HS-5 (cell line): ENCODE data around the gene ST8SIA5.
"Not testable (repeated sequence)": the region's sequence is repeated elsewhere in the genome, so short reads cannot be mapped to it uniquely, and the experiment has no call there.

Experiments
- DNase-seq: peaks from one replicate; pipeline ENCODE4 v3.0.0-alpha.2; 2012; ENCODE audit warnings: low read depth

The ST8SIA5 gene, protein sequence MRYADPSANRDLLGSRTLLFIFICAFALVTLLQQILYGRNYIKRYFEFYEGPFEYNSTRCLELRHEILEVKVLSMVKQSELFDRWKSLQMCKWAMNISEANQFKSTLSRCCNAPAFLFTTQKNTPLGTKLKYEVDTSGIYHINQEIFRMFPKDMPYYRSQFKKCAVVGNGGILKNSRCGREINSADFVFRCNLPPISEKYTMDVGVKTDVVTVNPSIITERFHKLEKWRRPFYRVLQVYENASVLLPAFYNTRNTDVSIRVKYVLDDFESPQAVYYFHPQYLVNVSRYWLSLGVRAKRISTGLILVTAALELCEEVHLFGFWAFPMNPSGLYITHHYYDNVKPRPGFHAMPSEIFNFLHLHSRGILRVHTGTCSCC

DNA sequence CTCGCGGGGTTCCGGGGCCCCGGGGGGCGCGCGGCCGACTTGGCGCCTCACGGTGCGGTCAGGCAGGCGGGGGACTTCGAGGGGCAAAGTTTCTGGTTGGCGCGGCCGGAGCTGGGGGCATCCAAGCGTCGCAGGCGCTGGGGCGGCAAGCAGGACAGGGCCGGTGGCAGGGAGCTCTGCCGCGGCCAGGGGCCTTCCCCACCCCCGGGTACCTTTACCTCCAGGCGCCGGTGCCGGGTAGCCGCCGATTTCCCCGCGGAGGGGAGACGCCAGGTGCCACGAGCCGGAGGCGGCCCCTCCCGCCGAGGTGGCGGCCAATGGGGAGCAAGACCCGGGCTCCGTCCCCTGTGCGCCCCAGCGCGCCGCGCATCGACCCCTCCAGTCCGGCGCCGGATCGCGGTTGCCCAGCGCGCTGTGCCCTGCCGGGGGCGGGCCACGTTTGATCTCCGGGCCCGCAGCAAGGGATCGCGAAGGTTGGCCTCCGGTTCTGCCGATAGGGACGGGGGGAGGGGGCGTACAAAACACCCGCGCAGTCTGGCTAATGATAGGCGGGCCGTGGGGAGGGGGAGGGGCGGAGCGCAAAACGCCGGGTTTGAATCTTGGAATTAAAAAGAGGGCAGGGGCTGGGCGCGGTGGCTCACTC lies at the start of gene ST8SIA5:
TSS of gene ST8SIA5 (minus strand) at position 495 of the 643 bp plus-strand sequence. CDS start 545 bp downstream, outside the sequence.
- no peak for DNase-seq

DNA sequence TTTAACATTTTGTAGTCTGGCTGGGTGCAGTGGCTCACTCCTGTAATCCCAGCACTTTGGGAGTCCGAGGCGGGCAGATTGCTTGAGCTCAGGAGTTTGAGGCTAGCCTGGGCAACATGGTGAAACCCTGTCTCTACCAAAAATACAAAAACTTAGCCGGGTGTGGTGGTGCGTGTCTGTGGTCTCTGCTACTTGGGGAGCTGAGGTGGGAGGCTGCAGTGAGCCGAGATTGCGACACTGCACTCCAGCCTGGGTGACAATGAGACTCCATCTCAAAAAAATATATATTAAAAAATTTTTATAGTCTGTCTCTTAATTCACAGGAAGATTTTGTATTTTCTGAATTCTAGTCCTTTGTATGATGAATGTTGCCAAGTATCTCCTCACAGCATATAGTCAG lies 39.1 kb upstream of the ST8SIA5 start:
- not testable (repeated sequence) for DNase-seq

- no peak for DNase-seq
These were observed 37.8 kb upstream of the ST8SIA5 start for GRCh38 chr18:46794607-46795006.

GRCh38 chr18:46793565-46793964 lies 36.7 kb upstream of the ST8SIA5 start:
- no peak for DNase-seq

GRCh38 chr18:46789088-46789487 lies 32.2 kb upstream of the ST8SIA5 start:
- DNase-seq: no peak

DNA sequence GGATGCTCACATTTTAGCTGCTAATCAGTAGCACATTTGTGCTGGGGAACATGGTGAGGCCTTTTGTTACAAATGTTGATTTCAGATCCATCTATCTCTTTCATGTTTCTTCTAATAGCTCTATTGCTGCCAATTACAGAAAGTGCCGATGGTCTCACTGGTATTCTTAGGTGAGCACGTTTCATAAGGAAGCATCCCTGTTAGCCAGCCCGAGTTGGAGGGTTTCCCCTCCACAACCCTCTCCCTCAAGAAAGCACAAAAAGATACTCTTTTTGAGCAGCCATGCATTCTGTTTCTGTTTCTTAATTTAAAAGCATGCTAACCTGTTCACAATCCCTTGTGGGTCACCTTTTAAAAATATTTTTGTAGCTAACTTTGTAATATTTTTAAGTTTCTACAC lies 30.8 kb upstream of the ST8SIA5 start:
- no peak for DNase-seq

- no peak for DNase-seq
These were observed 15.5 kb upstream of the ST8SIA5 start for GRCh38 chr18:46772357-46772756.

GRCh38 chr18:46771141-46771540 lies 14.3 kb upstream of the ST8SIA5 start:
- DNase-seq: no peak

DNA sequence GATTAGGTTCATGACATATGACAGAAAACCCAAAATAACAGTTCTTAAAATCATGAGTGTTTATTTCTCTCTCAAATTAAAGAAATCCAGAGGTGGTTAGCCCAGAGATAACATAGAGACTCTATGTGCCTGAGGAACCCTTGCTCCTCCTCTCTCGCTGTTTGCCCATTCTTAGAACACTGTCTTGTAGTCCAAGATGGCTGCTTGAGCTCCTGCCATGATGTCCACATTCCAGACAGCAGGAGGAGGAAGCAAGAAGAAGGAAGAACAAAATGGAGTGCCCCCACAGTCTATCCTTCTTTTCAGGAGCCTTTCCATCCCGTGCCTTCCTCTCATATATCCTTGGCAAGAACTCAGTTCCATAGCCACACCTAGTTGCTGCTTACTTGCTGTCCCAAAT lies 13.9 kb upstream of the ST8SIA5 start:
- no peak for DNase-seq

- no peak for DNase-seq
These were observed 11.5 kb upstream of the ST8SIA5 start for GRCh38 chr18:46768166-46768921.

DNA sequence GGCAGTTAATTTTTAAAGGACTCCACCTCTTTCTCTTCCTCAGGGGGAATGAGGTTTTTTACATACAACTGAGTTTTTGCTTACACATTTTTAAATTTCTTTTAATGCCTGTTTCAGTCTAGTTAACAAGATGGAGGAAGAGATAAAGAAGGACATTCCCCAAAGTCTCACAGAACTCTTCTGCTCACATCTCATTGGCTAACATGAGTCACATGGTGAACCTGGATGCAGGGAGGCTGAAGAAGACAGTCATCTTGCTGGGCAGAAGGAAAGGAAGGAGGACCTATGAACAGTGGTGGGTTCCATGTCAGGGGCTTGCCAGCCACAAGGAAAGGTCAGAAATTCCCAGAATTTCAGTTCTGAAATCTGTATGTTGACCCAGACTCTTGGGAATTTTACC lies 10.4 kb upstream of the ST8SIA5 start:
- DNase-seq: no peak

DNA sequence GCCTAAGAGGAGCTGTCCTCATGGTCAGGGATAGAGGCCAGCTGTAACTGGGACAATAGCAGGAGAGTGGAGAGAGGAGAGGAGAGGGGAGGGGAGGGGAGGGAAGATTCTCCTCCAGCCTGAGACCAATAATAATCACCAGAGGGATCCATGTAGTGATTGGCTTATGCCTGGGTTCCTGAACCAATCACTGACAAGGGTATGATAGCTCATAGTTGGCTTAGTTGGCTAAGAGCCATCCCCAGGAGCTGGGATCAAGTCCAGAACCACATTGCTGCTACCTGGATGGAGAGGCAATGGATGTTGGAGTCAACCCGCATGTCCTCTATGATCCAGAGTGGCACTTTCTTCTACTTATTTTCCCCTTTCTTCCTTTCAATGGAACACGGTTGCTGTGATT lies 7.7 kb upstream of the ST8SIA5 start:
- no peak for DNase-seq

- no peak for DNase-seq
These were observed 4.4 kb upstream of the ST8SIA5 start for GRCh38 chr18:46761059-46761769.

- no peak for DNase-seq
These were observed 3.0 kb upstream of the ST8SIA5 start for GRCh38 chr18:46759890-46760289.

DNA sequence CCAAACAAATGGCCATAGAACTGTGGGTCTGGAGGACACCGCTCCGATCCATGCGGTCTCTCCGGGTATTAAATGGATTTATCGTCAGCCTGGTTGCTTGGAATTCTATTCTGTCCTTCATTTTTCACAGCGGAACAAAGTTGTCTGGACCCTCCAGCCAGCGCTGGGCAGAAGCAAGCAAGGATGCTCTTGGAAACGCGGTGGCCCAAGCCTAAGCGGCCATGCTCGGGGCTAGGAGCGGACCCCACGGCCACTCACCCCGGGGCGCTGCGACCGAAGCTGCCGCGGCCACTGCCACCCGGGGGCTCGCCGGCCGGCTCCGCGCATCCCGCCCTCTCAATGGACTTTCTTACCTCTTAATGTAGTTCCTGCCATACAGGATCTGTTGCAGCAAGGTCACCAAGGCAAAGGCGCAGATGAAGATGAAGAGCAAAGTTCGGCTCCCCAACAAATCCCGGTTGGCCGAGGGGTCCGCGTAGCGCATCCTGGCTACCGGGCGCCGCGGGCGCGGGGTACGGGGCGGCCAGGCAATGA lies 761 bp downstream of the ST8SIA5 start:
- no peak for DNase-seq

DNA sequence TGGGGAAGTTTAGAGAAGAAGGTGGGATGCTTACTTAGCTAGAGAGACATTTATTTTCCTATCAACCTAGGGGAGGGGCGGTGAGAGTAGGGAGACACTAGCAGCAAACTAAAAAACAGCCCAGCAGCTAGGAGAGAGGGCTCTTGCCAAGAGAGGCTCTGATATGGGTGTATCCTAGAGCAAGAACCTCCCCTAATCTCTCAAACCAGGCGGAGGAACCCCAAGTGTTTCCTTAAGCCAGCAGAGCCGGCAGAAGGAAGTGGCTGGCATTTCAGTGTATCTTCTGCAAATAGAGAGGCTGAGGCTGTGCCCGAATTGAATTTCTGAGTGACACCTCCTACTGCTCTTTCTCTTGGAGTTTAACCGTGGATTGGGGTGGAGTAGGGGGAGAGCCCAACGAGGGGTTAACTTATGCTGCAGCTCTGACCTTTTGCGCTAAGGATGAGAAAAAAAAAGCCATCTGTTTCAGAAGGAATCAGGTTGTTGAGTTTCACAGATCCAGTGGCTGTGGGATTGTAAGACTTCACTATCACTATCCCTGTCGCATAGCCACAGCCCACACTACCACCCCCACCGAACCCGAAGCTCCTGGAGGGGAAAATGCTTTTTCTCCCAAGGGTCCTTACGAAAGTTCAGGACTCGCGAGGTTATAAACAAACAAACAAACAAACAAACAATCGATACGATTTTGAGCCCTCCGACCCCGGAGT lies 1.4 kb downstream of the ST8SIA5 start:
- no peak for DNase-seq

GRCh38 chr18:46754661-46755292 lies 2.1 kb downstream of the ST8SIA5 start:
- no peak for DNase-seq

DNA sequence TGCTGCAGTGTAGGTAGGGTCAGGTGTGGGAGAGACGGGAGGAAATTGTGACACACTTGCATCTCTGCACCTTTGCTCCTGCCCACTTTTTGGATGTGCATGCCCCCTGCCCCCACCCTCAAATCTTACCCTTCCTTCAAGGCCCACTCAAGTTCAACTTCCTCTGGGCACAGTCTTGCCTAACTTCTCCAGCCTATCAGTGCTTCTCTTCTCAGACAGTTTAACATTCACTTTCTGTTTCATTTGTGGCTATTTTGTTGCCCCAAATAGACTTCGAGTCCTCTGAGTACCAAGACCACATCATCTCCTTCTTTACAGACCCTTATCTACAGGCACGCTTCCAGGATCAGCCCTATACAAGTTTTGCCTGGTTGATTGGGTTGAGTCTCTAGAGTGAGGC lies 2.7 kb downstream of the ST8SIA5 start:
- DNase-seq: no peak

- DNase-seq: no peak
These were observed 5.0 kb downstream of the ST8SIA5 start for GRCh38 chr18:46751882-46752281.

- DNase-seq: no peak
These were observed 6.2 kb downstream of the ST8SIA5 start for GRCh38 chr18:46750626-46751025.

- no peak for DNase-seq
These were observed 8.4 kb downstream of the ST8SIA5 start for GRCh38 chr18:46748466-46748865.
